Measurements from ENCODE around the gene BDH2.

DNA sequence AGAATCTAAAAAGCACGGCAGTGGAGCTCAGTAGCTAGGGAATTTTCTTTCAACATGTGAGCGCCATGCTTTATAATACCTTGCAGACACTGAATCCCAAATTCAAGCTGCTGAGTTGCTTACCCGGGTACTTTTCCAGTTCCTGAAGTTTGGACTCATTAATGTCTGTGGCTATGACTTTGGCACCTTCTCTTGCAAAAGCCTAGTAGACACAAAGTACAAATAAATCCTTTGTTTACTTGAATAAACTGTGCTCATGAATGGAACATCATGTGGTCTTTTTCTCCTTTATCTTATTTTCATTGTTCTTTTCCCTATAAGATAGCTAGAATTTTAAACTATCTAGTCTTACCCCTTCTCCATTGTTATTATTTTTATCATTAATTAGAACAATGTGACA is 4.6 kb downstream of the BDH2 start:
- TF ChIP-seq, protein P1, sequence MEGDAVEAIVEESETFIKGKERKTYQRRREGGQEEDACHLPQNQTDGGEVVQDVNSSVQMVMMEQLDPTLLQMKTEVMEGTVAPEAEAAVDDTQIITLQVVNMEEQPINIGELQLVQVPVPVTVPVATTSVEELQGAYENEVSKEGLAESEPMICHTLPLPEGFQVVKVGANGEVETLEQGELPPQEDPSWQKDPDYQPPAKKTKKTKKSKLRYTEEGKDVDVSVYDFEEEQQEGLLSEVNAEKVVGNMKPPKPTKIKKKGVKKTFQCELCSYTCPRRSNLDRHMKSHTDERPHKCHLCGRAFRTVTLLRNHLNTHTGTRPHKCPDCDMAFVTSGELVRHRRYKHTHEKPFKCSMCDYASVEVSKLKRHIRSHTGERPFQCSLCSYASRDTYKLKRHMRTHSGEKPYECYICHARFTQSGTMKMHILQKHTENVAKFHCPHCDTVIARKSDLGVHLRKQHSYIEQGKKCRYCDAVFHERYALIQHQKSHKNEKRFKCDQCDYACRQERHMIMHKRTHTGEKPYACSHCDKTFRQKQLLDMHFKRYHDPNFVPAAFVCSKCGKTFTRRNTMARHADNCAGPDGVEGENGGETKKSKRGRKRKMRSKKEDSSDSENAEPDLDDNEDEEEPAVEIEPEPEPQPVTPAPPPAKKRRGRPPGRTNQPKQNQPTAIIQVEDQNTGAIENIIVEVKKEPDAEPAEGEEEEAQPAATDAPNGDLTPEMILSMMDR (conservative IDR thresholded peaks at IDR 0.05; ENCODE audit: low read length) = no peak
- no peak for TF ChIP-seq EZH2phosphoT487 (IDR thresholded peaks at IDR 0.05; ENCODE audit: borderline replicate concordance, low read depth, low read length)
